Measurements from ENCODE around the gene MAPK7. TPM values are rescaled to one million over a fixed set of nuclear protein-coding genes. Genes with fewer than 3 reads are reported as not detected.

MAPK7 gene
- total and polyA plus RNA-seq, 2 of the 4 experiments (the other 2 are of a cell fraction): 9.7 to 25.4 TPM

GRCh38 chr17:19411631-19412030 lies 33.3 kb downstream of the MAPK7 start:
- H2AK5ac ChIP-seq (ENCODE audit: low read depth, low read length): 0 out of 2 replicates have a peak overlapping the region, but pooled peaks have one; percentile 13
- no peak overlapping the region for H3K23ac ChIP-seq (ENCODE audit: low read depth, low read length)
- no peak overlapping the region for H2BK5ac ChIP-seq (ENCODE audit: low read depth, low read length, poor library complexity, severe bottlenecking)
- no peak overlapping the region for H2BK20ac ChIP-seq (ENCODE audit: low read depth, low read length)
- no peak overlapping the region for H4K91ac ChIP-seq (ENCODE audit: insufficient read depth, low read depth, low read length)
- no peak overlapping the region for H3K56ac ChIP-seq (ENCODE audit: extremely low read depth, insufficient read depth, low read length)
- peak overlapping the region; percentile 53 for H2AFZ ChIP-seq (replicated peaks; ENCODE audit: low read length, poor library complexity)
- H3K9me1 ChIP-seq (ENCODE audit: insufficient read depth, low read length): peaks cover 8% of the 10 kb centered on the region
- no peak overlapping the region for H3K4me3 ChIP-seq (ENCODE audit: insufficient read depth, low read depth, low read length)
- 94% methylated on average over 3 of the region's 9 CpGs; no CpG with 5 or more reads in 1 of the 2 experiments for WGBS, 2 experiments (ENCODE audit: extremely low coverage in 2 of 2, insufficient read length in 1 of 2)
- no peak overlapping the region for H4K8ac ChIP-seq (ENCODE audit: low read depth in 2 of 2, low read length in 2 of 2)
- no TSS peak for BruUV-seq (replicated peaks)
- H3K9ac ChIP-seq (ENCODE audit: low read depth, low read length): no peak overlapping the region
- ChIA-PET CTCF (interaction anchor here (2.5 kb wide), 1 partner anchor 49 kb away, joined by 12 read pairs; the partner anchor contains the start of gene B9D1), POLR2A (ENCODE audit: unreplicated experiment) (interaction anchor here (0.6 kb wide), 2 partner anchors 27 kb away, joined by 4 read pairs; no protein-coding TSS in a partner anchor)
- H3K36me3 ChIP-seq (ENCODE audit: control insufficient read depth, insufficient read depth, low read length): no peaks in the 10 kb centered on the region
- no peaks in the 10 kb centered on the region for H4K20me1 ChIP-seq (ENCODE audit: insufficient read depth, low read length)
- no peak overlapping the region for H3K4me2 ChIP-seq (ENCODE audit: low read depth, low read length)
- no peak overlapping the region for H3K27ac ChIP-seq (ENCODE audit: insufficient read depth, low read length)
- no peak overlapping the region; the same call in 1 of the 2 replicates for H3K14ac ChIP-seq (replicated peaks; ENCODE audit: low read depth, low read length)
- in situ Hi-C loops (cut with MboI; ENCODE audit: low sequenced_read_pairs): no loop called here
- H4K5ac ChIP-seq (ENCODE audit: low read depth, low read length): no peak overlapping the region
- intact Hi-C loops (cut with micrococcal nuclease): no loop called here
- no peaks in the 10 kb centered on the region for H3K79me1 ChIP-seq (ENCODE audit: low read depth in 1 of 2, low read length in 2 of 2)
- H3K18ac ChIP-seq (ENCODE audit: low read depth, low read length): no peak overlapping the region
- H3K27me3 ChIP-seq (ENCODE audit: control insufficient read depth, insufficient read depth, low read length): no peaks in the 10 kb centered on the region
- H2BK15ac ChIP-seq (ENCODE audit: low read depth, low read length): no peak overlapping the region
- no peak overlapping the region for H2BK120ac ChIP-seq (ENCODE audit: low read depth, low read length)
- DNase-seq: no peak
- dilution Hi-C loops (cut with HindIII; ENCODE audit: low sequenced_read_pairs, unreplicated experiment): no loop called here
- no peak overlapping the region for H3K4ac ChIP-seq (ENCODE audit: low read depth, low read length)
- H3K4me1 ChIP-seq (ENCODE audit: control insufficient read depth, insufficient read depth, low read length): peaks cover 11% of the 10 kb centered on the region; the same call in 1 of the 2 replicates
- ATAC-seq (ENCODE audit: low read depth): no peak
- H3K9me3 ChIP-seq (ENCODE audit: control insufficient read depth, insufficient read depth, low read length): no peaks in the 10 kb centered on the region
- H2AK9ac ChIP-seq (replicated peaks; ENCODE audit: low read depth, low read length, poor library complexity): peak overlapping the region; percentile 71
- no peak for TF ChIP-seq BHLHE40 (IDR thresholded peaks at IDR 0.05; ENCODE audit: low read depth, low read length)
- TF ChIP-seq MXI1 (IDR thresholded peaks at IDR 0.05; ENCODE audit: borderline replicate concordance, low read depth, low read length): no peak
- TF ChIP-seq CEBPB (IDR thresholded peaks at IDR 0.05; ENCODE audit: low read depth, low read length): no peak
- TF ChIP-seq MAZ (IDR thresholded peaks at IDR 0.05; ENCODE audit: borderline replicate concordance, low read depth, low read length): no peak
- no peak for TF ChIP-seq CTCF (conservative IDR thresholded peaks at IDR 0.05; ENCODE audit: low read depth, low read length)
- TF ChIP-seq CHD1 (IDR thresholded peaks at IDR 0.05; ENCODE audit: low read depth, low read length): no peak
- no peak for TF ChIP-seq ELK1 (IDR thresholded peaks at IDR 0.05; ENCODE audit: borderline replicate concordance, low read depth, low read length)
- no peak for TF ChIP-seq RAD21 (IDR thresholded peaks at IDR 0.05; ENCODE audit: low read length)
- TF ChIP-seq USF2 (IDR thresholded peaks at IDR 0.05; ENCODE audit: low read depth, low read length): no peak
- TF ChIP-seq FOS (IDR thresholded peaks at IDR 0.05; ENCODE audit: low read depth, low read length): no peak
- no peak for TF ChIP-seq RFX5 (IDR thresholded peaks at IDR 0.05; ENCODE audit: low read depth, low read length)
- TF ChIP-seq MAFK (IDR thresholded peaks at IDR 0.05; ENCODE audit: low read depth, low read length): no peak
- TF ChIP-seq NFE2L2 (IDR thresholded peaks at IDR 0.05; ENCODE audit: low read depth, low read length): no peak
- no peak for TF ChIP-seq RCOR1 (IDR thresholded peaks at IDR 0.05; ENCODE audit: insufficient replicate concordance, low read length)
- no peak for TF ChIP-seq SMC3 (IDR thresholded peaks at IDR 0.05; ENCODE audit: low read depth, low read length)

Data from IMR-90 (cell line).